Measurements from ENCODE around the gene PLB1. TPM values are rescaled to one million over a fixed set of nuclear protein-coding genes. Genes with fewer than 3 reads are reported as not detected.

The PLB1 gene
- total RNA-seq, 1 experiment from 2014 or later = 0.44 TPM

- POLR2A ChIA-PET = no interaction called here
- ATAC-seq (peak; percentile 65), DNase-seq (ENCODE audit: low spot score) (peak; percentile 50)
- Mint-ChIP-seq H3K27me3 (ENCODE audit: low read depth) (no peaks in the 10 kb centered on the region), H3K27ac (no peak overlapping the region), H3K4me1 (no peaks in the 10 kb centered on the region), H3K36me3 (no peaks in the 10 kb centered on the region), H3K9me3 (peaks cover 5% of the 10 kb centered on the region), H3K4me3 (no peak overlapping the region)
- TF ChIP-seq, protein P1, sequence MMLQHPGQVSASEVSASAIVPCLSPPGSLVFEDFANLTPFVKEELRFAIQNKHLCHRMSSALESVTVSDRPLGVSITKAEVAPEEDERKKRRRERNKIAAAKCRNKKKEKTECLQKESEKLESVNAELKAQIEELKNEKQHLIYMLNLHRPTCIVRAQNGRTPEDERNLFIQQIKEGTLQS (CRISPR knock-in tag; conservative IDR thresholded peaks at IDR 0.05) = no peak
- TF ChIP-seq, protein P2, sequence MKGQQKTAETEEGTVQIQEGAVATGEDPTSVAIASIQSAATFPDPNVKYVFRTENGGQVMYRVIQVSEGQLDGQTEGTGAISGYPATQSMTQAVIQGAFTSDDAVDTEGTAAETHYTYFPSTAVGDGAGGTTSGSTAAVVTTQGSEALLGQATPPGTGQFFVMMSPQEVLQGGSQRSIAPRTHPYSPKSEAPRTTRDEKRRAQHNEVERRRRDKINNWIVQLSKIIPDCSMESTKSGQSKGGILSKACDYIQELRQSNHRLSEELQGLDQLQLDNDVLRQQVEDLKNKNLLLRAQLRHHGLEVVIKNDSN (CRISPR knock-in tag; IDR thresholded peaks at IDR 0.05) = no peak
- TF ChIP-seq ZNF138 (CRISPR knock-in tag; conservative IDR thresholded peaks at IDR 0.05) = no peak
- CTCF ChIA-PET = no interaction called here
Observed at GRCh38 chr2:28457237-28457636, 38.6 kb upstream of the PLB1 start.

- POLR2A ChIA-PET = no interaction called here
- CTCF ChIA-PET = no interaction called here
- no peak for ATAC-seq
- no peak overlapping the region for H3K4me3 Mint-ChIP-seq
- no peaks in the 10 kb centered on the region for H3K27me3 Mint-ChIP-seq (ENCODE audit: low read depth)
- no peaks in the 10 kb centered on the region for H3K4me1 Mint-ChIP-seq
- no peak overlapping the region for H3K27ac Mint-ChIP-seq
- H3K36me3 Mint-ChIP-seq = no peaks in the 10 kb centered on the region
- no peak for TF ChIP-seq SMAD3 (CRISPR knock-in tag; IDR thresholded peaks at IDR 0.05; ENCODE audit: borderline replicate concordance)
- no peak for TF ChIP-seq ERG (CRISPR knock-in tag; IDR thresholded peaks at IDR 0.05)
- TF ChIP-seq HMGXB4 (CRISPR knock-in tag; IDR thresholded peaks at IDR 0.05) = no peak
- no peak for TF ChIP-seq ATF1 (CRISPR knock-in tag; IDR thresholded peaks at IDR 0.05)
- TF ChIP-seq JUN (CRISPR knock-in tag; IDR thresholded peaks at IDR 0.05) = no peak
- no peak for TF ChIP-seq IRF2 (CRISPR knock-in tag; IDR thresholded peaks at IDR 0.05; ENCODE audit: borderline replicate concordance, low read depth)
- TF ChIP-seq KAT7 (CRISPR knock-in tag; IDR thresholded peaks at IDR 0.05; ENCODE audit: borderline replicate concordance) = no peak
- no peak for TF ChIP-seq ETV6 (CRISPR knock-in tag; IDR thresholded peaks at IDR 0.05)
- no peak for TF ChIP-seq ZNF121 (CRISPR knock-in tag; IDR thresholded peaks at IDR 0.05)
- TF ChIP-seq, protein P3, sequence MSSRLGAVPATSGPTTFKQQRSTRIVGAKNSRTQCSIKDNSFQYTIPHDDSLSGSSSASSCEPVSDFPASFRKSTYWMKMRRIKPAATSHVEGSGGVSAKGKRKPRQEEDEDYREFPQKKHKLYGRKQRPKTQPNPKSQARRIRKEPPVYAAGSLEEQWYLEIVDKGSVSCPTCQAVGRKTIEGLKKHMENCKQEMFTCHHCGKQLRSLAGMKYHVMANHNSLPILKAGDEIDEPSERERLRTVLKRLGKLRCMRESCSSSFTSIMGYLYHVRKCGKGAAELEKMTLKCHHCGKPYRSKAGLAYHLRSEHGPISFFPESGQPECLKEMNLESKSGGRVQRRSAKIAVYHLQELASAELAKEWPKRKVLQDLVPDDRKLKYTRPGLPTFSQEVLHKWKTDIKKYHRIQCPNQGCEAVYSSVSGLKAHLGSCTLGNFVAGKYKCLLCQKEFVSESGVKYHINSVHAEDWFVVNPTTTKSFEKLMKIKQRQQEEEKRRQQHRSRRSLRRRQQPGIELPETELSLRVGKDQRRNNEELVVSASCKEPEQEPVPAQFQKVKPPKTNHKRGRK (CRISPR knock-in tag; IDR thresholded peaks at IDR 0.05; ENCODE audit: borderline replicate concordance) = no peak
- TF ChIP-seq ZNF219 (CRISPR knock-in tag; IDR thresholded peaks at IDR 0.05; ENCODE audit: borderline replicate concordance) = no peak
- TF ChIP-seq MXD4 (CRISPR knock-in tag; IDR thresholded peaks at IDR 0.05; ENCODE audit: borderline replicate concordance) = no peak
- no peak for TF ChIP-seq ZNF317 (CRISPR knock-in tag; IDR thresholded peaks at IDR 0.05; ENCODE audit: borderline replicate concordance, low read depth)
- TF ChIP-seq, protein P4, sequence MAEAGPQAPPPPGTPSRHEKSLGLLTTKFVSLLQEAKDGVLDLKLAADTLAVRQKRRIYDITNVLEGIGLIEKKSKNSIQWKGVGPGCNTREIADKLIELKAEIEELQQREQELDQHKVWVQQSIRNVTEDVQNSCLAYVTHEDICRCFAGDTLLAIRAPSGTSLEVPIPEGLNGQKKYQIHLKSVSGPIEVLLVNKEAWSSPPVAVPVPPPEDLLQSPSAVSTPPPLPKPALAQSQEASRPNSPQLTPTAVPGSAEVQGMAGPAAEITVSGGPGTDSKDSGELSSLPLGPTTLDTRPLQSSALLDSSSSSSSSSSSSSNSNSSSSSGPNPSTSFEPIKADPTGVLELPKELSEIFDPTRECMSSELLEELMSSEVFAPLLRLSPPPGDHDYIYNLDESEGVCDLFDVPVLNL (CRISPR knock-in tag; IDR thresholded peaks at IDR 0.05; ENCODE audit: borderline replicate concordance, low read depth) = no peak
- H3K9me3 Mint-ChIP-seq = peaks cover 15% of the 10 kb centered on the region
- DNase-seq (ENCODE audit: low spot score) = no peak
Observed at GRCh38 chr2:28461056-28461455, 34.8 kb upstream of the PLB1 start.
